HG02840 (cell line): ENCODE results near the gene CDC14B.
"Not testable (repeated sequence)": the region's sequence is repeated elsewhere in the genome, so short reads cannot be mapped to it uniquely, and the experiment has no call there.

Experiments used
- ATAC-seq: cut with Tn5 transposase; IDR thresholded peaks from one replicate; pipeline ENCODE4 v1.9.1; 2021; ENCODE audit warnings: mild to moderate bottlenecking, moderate library complexity, moderate number of reproducible peaks; ENCODE audit not compliant: unreplicated experiment, low FRiP score

Gene CDC14B

DNA sequence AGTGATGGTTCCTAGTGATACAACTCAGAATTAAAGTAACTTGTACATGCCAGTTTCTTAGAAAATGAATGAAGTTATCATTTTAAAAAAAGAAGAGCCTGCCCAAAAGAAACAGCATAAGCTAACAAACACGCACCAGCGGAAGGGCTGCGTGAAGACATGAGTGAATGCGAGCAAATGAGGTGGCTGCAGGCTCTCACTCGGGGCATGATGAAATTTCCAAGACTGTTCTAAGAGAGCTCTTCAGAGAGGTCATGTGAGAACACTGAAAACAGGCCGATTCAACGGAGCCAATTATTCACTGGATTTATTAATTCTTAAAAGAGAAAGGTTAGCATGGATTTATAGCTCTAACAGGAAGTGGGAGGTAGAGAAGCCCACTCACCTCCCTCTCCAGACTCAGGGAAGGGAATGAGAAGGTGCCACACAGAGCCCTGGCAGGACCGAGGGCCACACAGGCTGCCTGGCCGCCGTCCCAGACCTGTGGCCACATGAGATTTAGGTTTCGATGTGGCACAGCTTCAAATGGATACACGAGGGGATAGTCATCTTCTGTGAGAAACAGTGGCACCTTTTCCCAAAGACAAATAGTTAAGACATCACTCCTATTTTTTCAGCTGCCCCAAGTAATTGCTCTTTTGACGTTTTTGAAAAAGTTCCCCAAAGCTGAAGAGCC lies 114.2 kb downstream of the CDC14B start:
- no peak for ATAC-seq

GRCh38 chr9:96503918-96504317 lies 115.7 kb downstream of the CDC14B start:
- ATAC-seq = no peak

- ATAC-seq = not testable (repeated sequence)
Observed at GRCh38 chr9:96503374-96503748, 116.3 kb downstream of the CDC14B start.

DNA sequence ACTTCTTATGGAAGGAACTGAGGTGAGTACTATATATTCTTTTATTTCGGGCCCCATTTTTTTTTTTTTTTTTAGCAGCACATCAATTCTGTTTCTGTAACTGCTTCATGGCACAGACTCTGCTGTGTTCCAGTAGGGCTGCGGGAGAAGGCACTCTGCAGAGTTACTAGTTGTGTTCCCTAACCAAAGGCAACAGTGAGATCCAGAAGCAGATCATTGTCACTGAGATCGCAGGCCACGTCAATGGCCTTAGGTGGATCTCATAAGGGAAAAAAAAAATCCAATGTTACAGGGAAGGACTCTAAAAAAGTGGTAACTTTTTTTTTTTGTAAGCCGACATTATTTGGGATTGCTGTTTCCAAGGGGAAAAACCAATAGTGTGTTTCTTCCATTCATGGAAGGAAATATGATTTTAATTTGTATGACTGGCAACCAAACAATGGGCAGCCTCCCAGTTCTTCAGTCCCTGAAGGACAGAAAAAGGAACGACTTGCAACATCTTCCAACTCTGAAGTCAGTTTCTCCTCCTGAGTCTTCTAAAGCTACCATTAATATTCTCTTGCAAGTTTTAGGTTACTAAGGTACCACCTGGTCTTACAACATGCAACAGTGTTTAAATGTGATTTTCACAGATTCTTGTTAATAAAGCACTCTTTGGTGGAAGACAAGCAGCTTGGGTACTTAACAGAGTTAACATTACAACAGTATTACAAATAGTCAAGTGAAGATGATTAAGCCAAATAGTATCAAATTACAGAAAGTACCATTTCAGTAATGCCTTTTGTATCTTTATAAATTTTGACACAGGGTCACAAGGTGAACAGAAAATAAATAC lies 116.9 kb downstream of the CDC14B start:
- ATAC-seq = no peak

DNA sequence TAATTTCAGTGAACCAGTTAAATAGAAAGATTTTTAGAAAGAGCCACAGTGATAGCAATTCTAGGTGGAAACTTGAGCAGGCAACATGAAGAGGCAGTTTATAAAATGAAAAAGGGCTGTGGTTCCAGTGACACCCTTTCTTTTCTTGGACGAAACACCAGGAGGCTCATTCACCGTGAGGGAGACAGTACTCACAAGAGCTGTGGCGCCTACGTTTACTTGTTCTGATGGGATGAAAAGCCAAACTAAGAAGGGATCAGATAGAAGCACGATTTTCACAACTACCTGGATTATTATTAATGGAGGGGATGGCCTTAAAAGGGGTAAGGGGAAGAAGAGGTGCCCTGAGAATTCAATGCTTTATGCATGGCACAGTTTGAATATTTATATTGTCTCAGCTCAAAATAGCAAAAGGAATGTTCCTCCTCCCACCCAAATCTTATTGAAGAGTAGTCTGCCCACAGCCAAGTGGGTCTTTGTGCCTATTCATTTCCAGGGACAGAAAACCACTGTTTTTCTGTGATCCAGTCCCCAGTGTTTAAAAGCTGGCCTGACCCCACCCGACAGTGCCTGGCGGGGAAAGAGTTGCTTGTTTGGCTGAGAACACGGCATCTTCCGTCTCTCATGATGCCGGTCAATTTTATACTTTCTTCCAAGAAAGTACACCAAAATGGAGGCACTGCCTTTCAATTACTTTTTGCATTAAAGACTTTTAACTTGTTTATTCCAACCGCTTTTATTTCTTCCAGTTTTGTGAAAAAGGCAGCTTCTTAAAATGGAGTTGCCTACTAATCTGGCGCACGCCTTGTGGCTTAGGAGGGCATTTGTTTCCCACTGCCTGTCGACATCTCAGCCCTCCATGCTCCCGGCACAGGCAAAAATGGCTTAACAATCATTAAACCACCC lies 117.8 kb downstream of the CDC14B start:
- no peak for ATAC-seq

- ATAC-seq = no peak
Observed at GRCh38 chr9:96500696-96501632, 118.7 kb downstream of the CDC14B start.

GRCh38 chr9:96499257-96499656 lies 120.4 kb downstream of the CDC14B start:
- ATAC-seq = no peak

DNA sequence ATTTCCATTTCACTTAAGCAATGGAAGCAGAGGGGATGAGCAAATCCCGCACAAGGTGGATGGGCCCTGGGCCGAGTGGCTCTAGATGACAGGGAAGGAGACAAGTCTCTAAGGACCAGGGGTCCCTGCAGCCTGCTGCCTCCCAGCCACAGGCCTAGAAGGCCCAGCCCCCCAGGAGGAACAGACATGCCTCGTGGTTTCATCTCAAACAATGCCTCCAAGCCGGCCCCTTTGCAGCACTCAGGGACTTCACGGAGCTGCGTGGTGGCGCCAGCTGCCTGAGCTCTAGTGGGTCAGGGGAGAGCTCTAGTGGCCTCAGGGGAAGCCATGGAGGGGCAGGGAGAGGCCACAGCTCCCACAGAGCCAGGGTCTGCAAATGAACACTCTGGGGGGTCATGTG lies 120.8 kb downstream of the CDC14B start:
- ATAC-seq = no peak

DNA sequence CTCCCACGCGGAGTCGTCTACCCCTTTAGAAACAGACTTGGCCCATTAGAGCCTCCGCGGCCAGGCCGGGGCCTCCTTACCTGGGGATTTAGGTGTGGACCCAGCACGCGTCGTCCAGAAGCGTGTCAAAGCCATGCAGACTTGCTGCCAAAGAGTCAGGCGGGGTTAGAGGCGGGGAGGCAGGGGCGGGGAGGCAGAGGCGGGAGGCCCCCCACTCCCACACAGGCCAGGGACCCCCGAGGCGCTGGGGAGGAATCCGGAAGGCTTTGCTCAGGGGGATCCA lies 122.6 kb downstream of the CDC14B start:
- no peak for ATAC-seq

- no peak for ATAC-seq
Observed at GRCh38 chr9:96496368-96497116, 123.1 kb downstream of the CDC14B start.

GRCh38 chr9:96495341-96495740 lies 124.3 kb downstream of the CDC14B start:
- ATAC-seq = no peak

- no peak for ATAC-seq
Observed at GRCh38 chr9:96494215-96494800, 125.3 kb downstream of the CDC14B start.

- no peak for ATAC-seq
Observed at GRCh38 chr9:96493757-96494156, 125.9 kb downstream of the CDC14B start.

- ATAC-seq = no peak
Observed at GRCh38 chr9:96492993-96493531, 126.6 kb downstream of the CDC14B start.

- no peak for ATAC-seq
Observed at GRCh38 chr9:96491880-96492525, 127.6 kb downstream of the CDC14B start.

GRCh38 chr9:96491079-96491879 lies 128.4 kb downstream of the CDC14B start:
- ATAC-seq = no peak

DNA sequence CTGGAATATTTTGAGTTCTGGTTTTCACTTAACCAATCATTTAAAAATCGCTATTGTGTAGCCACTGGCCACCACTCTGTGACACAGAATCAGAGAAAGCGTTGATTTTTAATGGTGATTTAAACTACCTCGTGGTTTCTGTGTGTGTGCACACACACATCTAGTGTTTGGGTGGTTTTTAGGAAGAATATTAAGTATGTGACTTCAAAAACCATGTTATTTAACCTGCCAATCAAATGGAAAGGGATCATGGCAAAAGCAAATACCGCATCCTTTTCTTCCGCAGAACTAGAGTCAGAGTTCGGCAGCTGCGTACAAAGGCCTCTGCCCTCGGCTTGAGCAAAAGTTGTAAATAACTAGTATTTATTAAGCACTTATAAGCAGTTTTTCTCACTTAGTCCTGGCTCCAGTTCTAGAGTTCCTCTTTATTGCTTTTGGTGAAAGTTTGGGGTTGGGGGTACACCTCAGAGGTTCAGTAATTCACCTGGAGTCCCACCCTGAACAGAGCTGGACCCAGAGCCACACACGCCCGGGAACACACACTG lies 129.0 kb downstream of the CDC14B start:
- no peak for ATAC-seq
